ENCODE results near the gene HDAC11. TPM values are rescaled to one million over a fixed set of nuclear protein-coding genes. Genes with fewer than 3 reads are reported as not detected.

HDAC11 gene
- total and polyA plus RNA-seq, 9 of the 15 experiments (the other 6 are each of a cell fraction or from before 2014, with no cell fraction given): 0.60 to 6.0 (median 4.5) TPM

DNA sequence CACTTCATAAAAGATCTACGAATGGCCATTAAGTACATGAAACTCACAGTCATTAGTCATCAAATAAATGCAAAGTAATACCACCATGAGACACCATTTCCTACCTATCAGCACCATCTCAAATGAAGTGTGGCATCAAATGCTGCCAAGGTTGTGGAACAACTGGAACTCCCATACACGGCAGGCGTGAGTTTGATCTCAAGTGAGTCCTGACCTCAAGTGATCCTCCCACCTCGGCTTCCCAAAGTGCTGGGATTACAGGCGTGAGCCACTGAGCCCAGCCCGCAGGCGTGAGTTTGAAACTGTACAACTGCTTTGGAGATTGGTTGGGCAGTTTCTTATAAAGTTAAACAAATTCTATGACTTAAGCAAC is 28.8 kb upstream of the HDAC11 start (continued):
- TF ChIP-seq CHCHD3 (CRISPR knock-in tag; IDR thresholded peaks at IDR 0.05) (no peak), FOXA3 (CRISPR knock-in tag; conservative IDR thresholded peaks at IDR 0.05 in 1 of 2, IDR thresholded peaks at IDR 0.05 in 1 of 2) (0 out of 4 replicates have a peak, but pooled peaks of 1 of the 2 experiments have one; percentile 53), TEAD4 (IDR thresholded peaks at IDR 0.05; ENCODE audit: low read length) (no peak), TEAD4 (CRISPR knock-in tag; IDR thresholded peaks at IDR 0.05; ENCODE audit: borderline replicate concordance) (no peak), KHSRP (IDR thresholded peaks at IDR 0.05) (peak; percentile 23; the same call in 1 of the 2 replicates), MCM3 (IDR thresholded peaks at IDR 0.05) (no peak), ZBTB49 (CRISPR knock-in tag; IDR thresholded peaks at IDR 0.05; ENCODE audit: borderline replicate concordance) (no peak), ZNF778 (CRISPR knock-in tag; IDR thresholded peaks at IDR 0.05) (no peak), FOXK1 (CRISPR knock-in tag; IDR thresholded peaks at IDR 0.05; ENCODE audit: borderline replicate concordance) (peak; percentile 59; the same call in 1 of the 2 replicates), ZNF639 (CRISPR knock-in tag; conservative IDR thresholded peaks at IDR 0.05 in 1 of 2, IDR thresholded peaks at IDR 0.05 in 1 of 2) (no peak), HNRNPK (IDR thresholded peaks at IDR 0.05; ENCODE audit: low read depth, low read length, poor library complexity, severe bottlenecking) (no peak), STAT5B (CRISPR knock-in tag; IDR thresholded peaks at IDR 0.05) (no peak), ESRRA (IDR thresholded peaks at IDR 0.05; ENCODE audit: borderline replicate concordance, low read depth) (peak; percentile 34; the same call in 1 of the 2 replicates), IRF9 (tag; IDR thresholded peaks at IDR 0.05) (peak; percentile 51; the same call in 1 of the 2 replicates), ZNF263 (CRISPR knock-in tag; IDR thresholded peaks at IDR 0.05; ENCODE audit: borderline replicate concordance) (no peak; the same call in 1 of the 2 replicates)
- TF ChIP-seq, protein P1, sequence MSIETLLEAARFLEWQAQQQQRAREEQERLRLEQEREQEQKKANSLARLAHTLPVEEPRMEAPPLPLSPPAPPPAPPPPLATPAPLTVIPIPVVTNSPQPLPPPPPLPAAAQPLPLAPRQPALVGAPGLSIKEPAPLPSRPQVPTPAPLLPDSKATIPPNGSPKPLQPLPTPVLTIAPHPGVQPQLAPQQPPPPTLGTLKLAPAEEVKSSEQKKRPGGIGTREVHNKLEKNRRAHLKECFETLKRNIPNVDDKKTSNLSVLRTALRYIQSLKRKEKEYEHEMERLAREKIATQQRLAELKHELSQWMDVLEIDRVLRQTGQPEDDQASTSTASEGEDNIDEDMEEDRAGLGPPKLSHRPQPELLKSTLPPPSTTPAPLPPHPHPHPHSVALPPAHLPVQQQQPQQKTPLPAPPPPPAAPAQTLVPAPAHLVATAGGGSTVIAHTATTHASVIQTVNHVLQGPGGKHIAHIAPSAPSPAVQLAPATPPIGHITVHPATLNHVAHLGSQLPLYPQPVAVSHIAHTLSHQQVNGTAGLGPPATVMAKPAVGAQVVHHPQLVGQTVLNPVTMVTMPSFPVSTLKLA (conservative IDR thresholded peaks at IDR 0.05): no peak
- TF ChIP-seq, protein P2, sequence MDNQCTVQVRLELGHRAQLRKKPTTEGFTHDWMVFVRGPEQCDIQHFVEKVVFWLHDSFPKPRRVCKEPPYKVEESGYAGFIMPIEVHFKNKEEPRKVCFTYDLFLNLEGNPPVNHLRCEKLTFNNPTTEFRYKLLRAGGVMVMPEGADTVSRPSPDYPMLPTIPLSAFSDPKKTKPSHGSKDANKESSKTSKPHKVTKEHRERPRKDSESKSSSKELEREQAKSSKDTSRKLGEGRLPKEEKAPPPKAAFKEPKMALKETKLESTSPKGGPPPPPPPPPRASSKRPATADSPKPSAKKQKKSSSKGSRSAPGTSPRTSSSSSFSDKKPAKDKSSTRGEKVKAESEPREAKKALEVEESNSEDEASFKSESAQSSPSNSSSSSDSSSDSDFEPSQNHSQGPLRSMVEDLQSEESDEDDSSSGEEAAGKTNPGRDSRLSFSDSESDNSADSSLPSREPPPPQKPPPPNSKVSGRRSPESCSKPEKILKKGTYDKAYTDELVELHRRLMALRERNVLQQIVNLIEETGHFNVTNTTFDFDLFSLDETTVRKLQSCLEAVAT (IDR thresholded peaks at IDR 0.05): peak; percentile 55 to 67; a peak in 3 of 4 replicates
- TF ChIP-seq, protein P3, sequence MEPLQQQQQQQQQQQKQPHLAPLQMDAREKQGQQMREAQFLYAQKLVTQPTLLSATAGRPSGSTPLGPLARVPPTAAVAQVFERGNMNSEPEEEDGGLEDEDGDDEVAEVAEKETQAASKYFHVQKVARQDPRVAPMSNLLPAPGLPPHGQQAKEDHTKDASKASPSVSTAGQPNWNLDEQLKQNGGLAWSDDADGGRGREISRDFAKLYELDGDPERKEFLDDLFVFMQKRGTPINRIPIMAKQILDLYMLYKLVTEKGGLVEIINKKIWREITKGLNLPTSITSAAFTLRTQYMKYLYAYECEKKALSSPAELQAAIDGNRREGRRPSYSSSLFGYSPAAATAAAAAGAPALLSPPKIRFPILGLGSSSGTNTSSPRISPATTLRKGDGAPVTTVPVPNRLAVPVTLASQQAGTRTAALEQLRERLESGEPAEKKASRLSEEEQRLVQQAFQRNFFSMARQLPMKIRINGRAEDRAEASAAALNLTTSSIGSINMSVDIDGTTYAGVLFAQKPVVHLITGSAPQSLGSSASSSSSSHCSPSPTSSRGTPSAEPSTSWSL (CRISPR knock-in tag; IDR thresholded peaks at IDR 0.05; ENCODE audit: borderline replicate concordance): no peak

Data from K562 (cell line).